CD14-positive monocyte (primary cell): ENCODE results near the gene SSB. TPM values are rescaled to one million over a fixed set of nuclear protein-coding genes. Genes with fewer than 3 reads are reported as not detected.
A peak's percentile ranks its signal among the peaks of the same experiment; 100 is the strongest.
"Not testable (repeated sequence)": the region's sequence is repeated elsewhere in the genome, so short reads cannot be mapped to it uniquely, and the experiment has no call there.

Experiments
- DNase-seq, 3 donors: peaks; one replicate each; pipeline ENCODE4 v3.0.0-alpha.2; 2011 to 2022
- H2AFZ ChIP-seq: 2 replicates; pipeline ENCODE4 v1.6.0; 2012; ENCODE audit warnings: mild to moderate bottlenecking, low read depth, low read length, inconsistent platforms; ENCODE audit not compliant: insufficient read depth, poor library complexity, severe bottlenecking
- H3K27ac ChIP-seq, 2 donors: 1 replicate in 1 of 2; 2 replicates in 1 of 2; pipeline ENCODE4 v1.5.1; 2012 to 2013; ENCODE audit warnings: low read length in 2 of 2, control low read depth in 1 of 2, inconsistent platforms in 1 of 2, low read depth in 1 of 2, mild to moderate bottlenecking in 1 of 2
- H3K27me3 ChIP-seq, 2 donors: one replicate each; pipeline versions ENCODE4 v1.6.0 to v1.6.1; 2011 to 2013; ENCODE audit warnings: low read length in 2 of 2; ENCODE audit not compliant: control insufficient read depth in 2 of 2, insufficient read depth in 2 of 2
- H3K36me3 ChIP-seq, 2 donors: replicated peaks in 1 of 2; 1 replicate in 1 of 2; 2 replicates in 1 of 2; pipeline versions ENCODE4 v1.5.1 to v1.6.1; 2012 to 2013; ENCODE audit warnings: low read length in 2 of 2, control low read depth in 1 of 2, inconsistent platforms in 1 of 2, mild to moderate bottlenecking in 1 of 2; ENCODE audit not compliant: insufficient read depth in 2 of 2, control insufficient read depth in 1 of 2
- H3K4me1 ChIP-seq, 2 donors: 1 replicate in 1 of 2; 2 replicates in 1 of 2; pipeline versions ENCODE4 v1.5.1 to v1.6.1; 2012 to 2013; ENCODE audit warnings: low read length in 2 of 2, control low read depth in 1 of 2, inconsistent platforms in 1 of 2, mild to moderate bottlenecking in 1 of 2, moderate library complexity in 1 of 2; ENCODE audit not compliant: insufficient read depth in 2 of 2, control insufficient read depth in 1 of 2
- H3K4me2 ChIP-seq: replicated peaks from 2 replicates; pipeline ENCODE3; 2012; ENCODE audit warnings: low read length, moderate library complexity, mild to moderate bottlenecking; ENCODE audit not compliant: poor library complexity, severe bottlenecking; ENCODE audit errors: extremely low read depth
- H3K4me3 ChIP-seq, 3 experiments: fragments of 200-600 bp in 1 of 3; sonication (generic) in 1 of 3; replicated peaks in 1 of 3; 1 replicate in 2 of 3; 2 replicates in 1 of 3; pipeline ENCODE4 v1.5.1; 2011 to 2013; ENCODE audit warnings: low read length in 3 of 3, mild to moderate bottlenecking in 3 of 3, control low read depth in 2 of 3, low read depth in 2 of 3, inconsistent platforms in 1 of 3, moderate library complexity in 1 of 3
- H3K79me2 ChIP-seq: 2 replicates; pipeline ENCODE4 v1.6.0; 2012; ENCODE audit warnings: mild to moderate bottlenecking, control low read depth, inconsistent platforms, low read length, moderate library complexity; ENCODE audit not compliant: insufficient read depth
- H3K9ac ChIP-seq: 2 replicates; pipeline ENCODE4 v1.6.0; 2017; ENCODE audit warnings: low read length, mild to moderate bottlenecking; ENCODE audit not compliant: insufficient read depth, poor library complexity, severe bottlenecking
- H3K9me3 ChIP-seq, 2 donors: replicated peaks in 1 of 2; 1 replicate in 1 of 2; 2 replicates in 1 of 2; pipeline versions ENCODE4 v1.5.1 to v1.6.1; 2012 to 2013; ENCODE audit warnings: low read length in 2 of 2, control low read depth in 1 of 2; ENCODE audit not compliant: control insufficient read depth in 1 of 2, insufficient read depth in 1 of 2
- H4K20me1 ChIP-seq: 2 replicates; pipeline ENCODE4 v1.6.0; 2012; ENCODE audit warnings: mild to moderate bottlenecking, low read length, control low read depth, moderate library complexity; ENCODE audit not compliant: insufficient read depth
- H3K27ac Mint-ChIP-seq, 7 donors: one replicate each; pipeline ENCODE4 v1.8.0; 2020; ENCODE audit warnings: mild to moderate bottlenecking in 7 of 7, mixed read lengths in 7 of 7, moderate library complexity in 6 of 7, inconsistent platforms in 2 of 7
- H3K27me3 Mint-ChIP-seq, 3 donors: one replicate each; pipeline ENCODE4 v1.8.0; 2021 to 2022; ENCODE audit warnings: low read depth in 3 of 3, mild to moderate bottlenecking in 3 of 3, mixed read lengths in 3 of 3, moderate library complexity in 3 of 3, inconsistent platforms in 1 of 3
- H3K36me3 Mint-ChIP-seq, 2 donors: one replicate each; pipeline ENCODE4 v1.8.0; 2020; ENCODE audit warnings: mixed read lengths in 2 of 2, inconsistent platforms in 1 of 2, mild to moderate bottlenecking in 1 of 2
- H3K4me1 Mint-ChIP-seq: one replicate; pipeline ENCODE4 v1.8.0; 2020; ENCODE audit warnings: mild to moderate bottlenecking, mixed read lengths
- H3K4me3 Mint-ChIP-seq, 2 donors: one replicate each; pipeline ENCODE4 v1.8.0; 2020; ENCODE audit warnings: mild to moderate bottlenecking in 2 of 2, mixed read lengths in 2 of 2, moderate library complexity in 1 of 2
- H3K9me3 Mint-ChIP-seq, 7 donors: one replicate each; pipeline ENCODE4 v1.8.0; 2020 to 2022; ENCODE audit warnings: mixed read lengths in 7 of 7, mild to moderate bottlenecking in 6 of 7, moderate library complexity in 6 of 7, inconsistent platforms in 2 of 7
- CTCF ChIP-seq: fragments of 200-600 bp; IDR thresholded peaks from one replicate; pipeline ENCODE4 v1.8.0; 2022; ENCODE audit warnings: antibody characterized with exemption, mild to moderate bottlenecking
- WGBS: methylation state at CpG from one replicate; pipeline ENCODE4 v1.1.5; 2013; ENCODE audit warnings: missing lambda C conversion rate; ENCODE audit not compliant: insufficient coverage; 5-methylcytosine and 5-hydroxymethylcytosine counted together
- intact Hi-C, 2 donors: fragments of 100-400 bp; cut with micrococcal nuclease; formaldehyde crosslinking; loops; one replicate each; pipeline versions ENCODE4 v1.15.0 to v1.15.1; 2023
- polyA plus RNA-seq, 3 donors: library from polyadenylated mRNA; depleted of rRNA in 1 of 3; unstranded in 2 of 3; stranded (reverse) in 1 of 3; fragments of 300-500 nt in 2 of 3; fragments of >200 nt in 1 of 3; fragmentation: Illumina TruSeq in 2 of 3; gene quantifications; 1 replicate in 2 of 3; 2 replicates in 1 of 3; pipeline ENCODE4 v1.2.3, GENCODE V29; 2012 to 2021

SSB gene
- polyA plus RNA-seq, 3 donors, result 32.6 to 88.7 (median 60.2) TPM

GRCh38 chr2:169845016-169845415 is 46.3 kb downstream of the SSB start:
- H3K27me3 Mint-ChIP-seq, result no peaks in the 10 kb centered on the region
- Histone ChIP-seq H2AFZ (no peak overlapping the region), H3K9me3 (peaks cover 8 to 13% of the 10 kb centered on the region in 2 donors), H3K79me2 (peaks cover 24% of the 10 kb centered on the region), H3K9ac (no peak overlapping the region), H3K4me2 (no peak overlapping the region), H3K36me3 (peaks cover 4 to 35% of the 10 kb centered on the region in 2 donors), H3K4me3 (no peak overlapping the region), H4K20me1 (peaks cover 42% of the 10 kb centered on the region), H3K27ac (no peak overlapping the region), H3K4me1 (no peaks in the 10 kb centered on the region), H3K27me3 (no peaks in the 10 kb centered on the region)
- peaks cover 4 to 12% (median 7%) of the 10 kb centered on the region in 7 donors for H3K9me3 Mint-ChIP-seq
- H3K4me1 Mint-ChIP-seq, result no peaks in the 10 kb centered on the region
- intact Hi-C loops, result no loop called here
- WGBS, result no CpG with 5 or more reads among the region's 2 CpGs
- peaks cover 38 to 65% of the 10 kb centered on the region in 2 donors for H3K36me3 Mint-ChIP-seq
- no peak overlapping the region for H3K27ac Mint-ChIP-seq
- no peak overlapping the region for H3K4me3 Mint-ChIP-seq
- no peak for TF ChIP-seq CTCF
- DNase-seq, result no peak

GRCh38 chr2:169848959-169849693 is 50.5 kb downstream of the SSB start:
- H3K4me2 ChIP-seq, H3K27me3 Mint-ChIP-seq, H3K4me1 ChIP-seq, H2AFZ ChIP-seq, intact Hi-C loops, H3K9ac ChIP-seq, H3K27me3 ChIP-seq, DNase-seq, H3K4me3 ChIP-seq, H3K27ac ChIP-seq, H3K4me3 Mint-ChIP-seq: not testable (repeated sequence)
- 80% methylated on average over 5 of the region's 8 CpGs for WGBS
- Mint-ChIP-seq H3K36me3 (peaks cover 30 to 63% of the 10 kb centered on the region in 2 donors), H3K4me1 (peaks cover 11% of the 10 kb centered on the region), H3K27ac (peak overlapping the region in 1 of 7 donors; percentile 12), H3K9me3 (peaks cover 9 to 19% (median 16%) of the 10 kb centered on the region in 7 donors)
- peaks cover 37% of the 10 kb centered on the region for H4K20me1 ChIP-seq
- H3K36me3 ChIP-seq, result peaks cover 4 to 20% of the 10 kb centered on the region in 2 donors
- H3K79me2 ChIP-seq, result peaks cover 27% of the 10 kb centered on the region
- peaks cover 10 to 20% of the 10 kb centered on the region in 2 donors for H3K9me3 ChIP-seq
